Cortex of kidney (tissue), 1 donor: ENCODE measurements around the gene XPNPEP2.

ENCODE experiments used
- DNase-seq: peaks from one replicate; lab custom pipeline; 2025; lab: John Stamatoyannopoulos, UW

Gene XPNPEP2

GRCh38 chrX:129800186-129800585, 61.4 kb downstream of the XPNPEP2 start:
- DNase-seq, result no peak

GRCh38 chrX:129802863-129803262, 64.1 kb downstream of the XPNPEP2 start:
- DNase-seq, result no peak

- DNase-seq, result no peak
Measured at GRCh38 chrX:129804806-129805205, 66.0 kb downstream of the XPNPEP2 start.

- DNase-seq, result no peak
Measured at GRCh38 chrX:129808158-129808828, 69.5 kb downstream of the XPNPEP2 start.

- no peak for DNase-seq
Measured at GRCh38 chrX:129808829-129809796, 70.3 kb downstream of the XPNPEP2 start.

GRCh38 chrX:129813662-129814368, 75.0 kb downstream of the XPNPEP2 start:
- DNase-seq, result no peak

GRCh38 chrX:129818123-129818522, 79.3 kb downstream of the XPNPEP2 start:
- no peak for DNase-seq
